ENCODE measurements around the gene KCNK13.

The KCNK13 gene

GRCh38 chr14:90116444-90116843 is 54.6 kb downstream of the KCNK13 start:
- DNase-seq (ENCODE audit: insufficient read length, low spot score) (no peak), FAIRE-seq (no peak)

DNA sequence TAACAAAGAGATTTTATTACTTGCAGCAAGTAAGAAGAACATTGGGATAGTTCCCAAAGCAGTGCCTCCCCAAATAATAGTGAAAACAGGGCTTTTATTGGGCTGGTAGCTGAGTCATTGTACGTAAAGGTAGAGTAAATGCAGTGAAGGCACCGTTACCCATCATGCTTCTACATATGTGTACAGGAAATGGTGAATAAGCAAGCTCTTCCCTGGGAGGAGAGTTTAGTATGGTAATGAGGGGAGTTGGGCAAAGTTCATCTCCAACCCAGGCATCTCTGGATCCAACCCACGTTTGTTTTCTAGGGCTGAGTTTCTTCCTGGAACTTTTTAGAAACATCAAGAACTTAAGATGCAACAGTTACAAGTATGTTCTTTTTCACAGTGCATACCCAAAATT is 56.2 kb downstream of the KCNK13 start:
- DNase-seq (ENCODE audit: insufficient read length, low spot score) (no peak), FAIRE-seq (no peak)

DNA sequence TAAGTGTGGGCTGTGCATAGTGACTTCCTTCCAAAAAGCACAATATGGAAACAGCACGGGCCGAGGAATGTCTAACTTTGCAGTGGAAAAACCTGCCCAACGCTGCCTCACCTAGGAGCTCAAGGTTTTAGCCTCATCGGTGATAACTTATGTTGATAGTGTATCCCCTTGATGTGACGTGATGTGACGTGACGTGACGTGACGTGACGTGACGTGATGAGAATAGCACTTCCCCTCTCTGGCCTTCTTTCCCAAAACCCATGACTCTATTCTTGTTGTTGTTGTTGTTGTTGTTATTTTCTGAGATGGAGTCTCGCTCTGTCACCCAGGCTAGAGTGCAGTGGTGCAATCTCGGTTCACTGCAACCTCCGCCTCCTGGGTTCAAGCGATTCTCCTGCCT is 64.5 kb downstream of the KCNK13 start:
- FAIRE-seq (no peak), DNase-seq (ENCODE audit: insufficient read length, low spot score) (no peak)

- FAIRE-seq: no peak
Measured at GRCh38 chr14:90132821-90133570, 71.2 kb downstream of the KCNK13 start.

GRCh38 chr14:90136904-90137303 is 75.1 kb downstream of the KCNK13 start:
- DNase-seq (ENCODE audit: insufficient read length, low spot score) (no peak), FAIRE-seq (no peak)

More at GRCh38 chr14:90132821-90133570, 71.2 kb downstream of the KCNK13 start:
- no peak for DNase-seq (ENCODE audit: insufficient read length, low spot score)

DNA sequence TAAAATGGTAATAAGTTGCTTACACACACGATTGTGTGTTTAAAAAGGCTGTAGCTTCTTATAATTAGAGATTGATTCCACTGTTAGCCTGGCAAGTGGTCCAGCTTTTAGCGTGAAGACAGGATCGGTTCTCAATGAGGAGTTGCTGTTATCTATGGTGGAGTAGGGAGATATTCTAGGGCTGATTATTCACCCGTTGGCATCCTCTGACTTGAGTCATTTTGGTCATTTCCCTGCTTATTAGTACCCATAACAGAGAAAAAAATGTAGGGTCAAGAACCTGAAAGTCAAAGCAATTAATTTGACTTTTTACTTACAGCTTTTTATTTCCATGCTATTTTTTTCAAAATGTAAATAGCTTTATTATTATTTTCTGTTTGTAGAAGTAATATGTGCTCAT is 76.0 kb downstream of the KCNK13 start:
- DNase-seq (ENCODE audit: insufficient read length, low spot score): no peak
- FAIRE-seq: no peak

DNA sequence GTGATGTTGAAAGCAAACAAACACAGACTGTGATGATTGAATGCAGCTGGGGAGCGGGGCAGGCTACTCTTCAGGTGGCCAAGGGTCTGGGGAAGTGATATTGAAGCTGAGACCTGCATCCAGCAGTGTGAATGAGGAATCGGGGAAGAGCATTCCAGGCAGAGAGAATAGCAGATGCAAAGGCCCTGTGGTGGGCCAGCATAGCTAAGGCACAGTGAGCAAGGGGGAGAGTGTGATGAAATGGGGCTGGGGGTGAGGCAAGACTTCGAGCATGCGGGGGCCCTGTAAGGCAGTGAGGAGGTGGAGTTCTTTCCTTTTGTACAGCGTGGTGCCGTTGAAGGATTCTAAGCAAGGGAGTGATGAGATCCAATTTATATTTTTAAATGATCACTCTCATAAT is 77.4 kb downstream of the KCNK13 start:
- DNase-seq (ENCODE audit: insufficient read length, low spot score): no peak
- FAIRE-seq: no peak

GRCh38 chr14:90140298-90140955 is 78.6 kb downstream of the KCNK13 start:
- FAIRE-seq (no peak), DNase-seq (ENCODE audit: insufficient read length, low spot score) (no peak)

GRCh38 chr14:90140956-90141316 is 79.1 kb downstream of the KCNK13 start:
- FAIRE-seq (no peak), DNase-seq (ENCODE audit: insufficient read length, low spot score) (no peak)

DNA sequence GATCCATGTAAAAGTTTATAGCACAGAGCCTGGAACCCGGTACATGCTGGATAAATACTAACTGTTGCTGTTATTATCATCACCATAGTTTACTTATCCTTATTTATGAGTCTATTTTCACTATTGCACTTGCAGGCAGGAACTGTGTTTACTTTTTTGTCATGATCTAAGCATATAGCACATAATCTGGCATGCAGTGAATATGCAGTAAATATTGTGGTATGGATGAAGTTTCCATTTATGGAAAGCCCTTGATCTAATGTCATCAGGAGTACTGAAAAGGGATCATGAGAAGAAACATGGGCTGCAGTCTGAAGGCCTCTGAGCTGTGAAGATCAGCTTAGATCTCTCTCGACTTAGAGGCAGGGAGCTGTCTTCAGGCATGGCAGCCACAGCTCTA is 91.6 kb downstream of the KCNK13 start:
- no peak for FAIRE-seq
- no peak for DNase-seq (ENCODE audit: insufficient read length, low spot score)

- DNase-seq (ENCODE audit: insufficient read length, low spot score) (no peak), FAIRE-seq (no peak)
Measured at GRCh38 chr14:90154110-90154509, 92.3 kb downstream of the KCNK13 start.

- FAIRE-seq: no peak
Measured at GRCh38 chr14:90159146-90159545, 97.4 kb downstream of the KCNK13 start.

DNA sequence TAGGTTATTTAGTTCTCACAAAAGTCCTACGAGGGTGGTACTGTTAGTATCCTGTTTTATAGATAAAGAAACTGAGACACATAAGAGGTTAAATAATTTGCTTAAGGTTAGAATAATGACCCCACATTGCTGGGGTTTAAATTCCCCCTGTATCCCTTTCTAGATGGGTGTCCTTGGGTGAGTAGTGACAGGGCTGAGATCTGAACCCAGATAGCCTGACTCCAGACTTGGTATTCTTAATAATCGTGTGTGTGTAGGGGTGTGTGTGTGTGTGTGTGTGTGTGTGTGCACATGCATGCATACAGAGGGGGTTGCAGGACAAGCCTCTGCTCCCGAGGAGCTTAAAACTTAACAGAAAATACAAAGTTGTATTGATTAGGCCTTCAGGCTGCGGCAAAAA is 97.9 kb downstream of the KCNK13 start:
- DNase-seq (ENCODE audit: insufficient read length, low spot score): no peak

More at GRCh38 chr14:90159146-90159545, 97.4 kb downstream of the KCNK13 start:
- no peak for DNase-seq (ENCODE audit: insufficient read length, low spot score)

DNA sequence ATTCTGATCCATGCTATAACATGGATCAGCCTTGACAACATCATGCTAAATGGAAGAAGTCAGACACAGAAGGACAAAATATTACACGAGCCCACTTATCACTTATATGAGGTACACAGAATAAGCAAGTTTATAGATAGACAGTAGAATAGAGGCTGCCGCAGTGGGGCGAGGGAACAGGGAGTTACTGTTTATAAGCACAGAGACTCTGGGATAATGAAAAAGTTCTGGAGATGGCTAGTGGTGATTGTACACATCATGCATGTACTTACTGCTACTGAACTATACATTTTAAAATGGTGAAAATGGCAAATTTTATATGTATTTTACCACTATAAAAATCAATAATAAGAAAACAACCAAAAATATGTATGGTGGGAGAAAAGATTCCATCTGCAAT is 99.3 kb downstream of the KCNK13 start:
- FAIRE-seq (no peak), DNase-seq (ENCODE audit: insufficient read length, low spot score) (no peak)

More for the DNA sequence above, 97.9 kb downstream of the KCNK13 start:
- no peak for FAIRE-seq

DNA sequence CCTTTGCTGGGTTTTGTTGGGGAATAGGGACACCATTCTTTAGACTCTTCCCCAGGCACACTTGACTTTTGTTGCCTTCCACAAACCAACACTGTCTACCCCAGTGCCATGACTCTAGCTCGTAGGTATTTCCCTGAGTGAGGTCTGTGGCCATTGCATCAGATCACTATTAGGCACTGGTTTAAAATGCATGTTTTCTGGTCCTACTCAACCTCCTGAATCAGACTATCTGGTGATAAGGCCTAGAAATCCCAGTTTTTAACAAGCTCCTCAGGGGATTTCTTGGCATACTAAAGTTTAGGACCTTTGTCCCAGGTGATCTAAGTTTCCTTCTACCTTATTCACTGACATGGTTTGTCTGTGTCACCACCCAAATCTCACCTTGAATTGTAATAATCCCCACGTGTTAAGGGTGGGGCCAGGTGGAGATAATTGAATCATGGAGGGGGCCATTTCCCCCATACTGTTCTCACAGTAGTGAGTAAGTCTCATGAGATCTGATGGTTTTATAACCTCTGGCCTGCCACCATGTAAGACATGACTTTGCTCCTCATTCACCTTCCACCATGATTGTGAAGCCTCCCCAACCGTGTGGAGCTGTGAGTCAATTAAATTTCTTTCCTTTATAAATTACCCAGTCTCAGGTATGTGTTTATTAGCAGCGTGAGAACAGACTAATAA is 106.8 kb downstream of the KCNK13 start:
- DNase-seq (ENCODE audit: insufficient read length, low spot score) (no peak), FAIRE-seq (no peak)

DNA sequence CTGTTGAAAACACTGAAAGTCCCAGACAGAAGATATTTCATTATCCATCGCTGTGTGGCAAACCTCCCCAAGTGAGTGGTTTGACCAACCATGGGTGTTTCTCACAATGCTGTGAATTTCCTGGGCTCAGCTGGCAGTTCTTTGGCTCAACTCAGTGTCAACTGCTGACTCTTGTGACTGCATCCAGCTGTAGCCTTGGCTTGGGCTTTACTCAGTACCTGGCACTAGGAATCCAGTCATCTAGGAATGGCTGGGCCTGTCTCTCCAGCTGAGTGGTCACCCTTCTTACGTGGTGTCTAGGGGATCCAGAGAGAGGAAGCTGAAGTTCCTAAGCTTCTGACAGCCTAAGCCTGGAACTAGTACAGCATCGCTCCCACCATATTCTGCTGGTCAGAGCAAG is 113.8 kb downstream of the KCNK13 start:
- FAIRE-seq (no peak), DNase-seq (ENCODE audit: insufficient read length, low spot score) (no peak)

DNA sequence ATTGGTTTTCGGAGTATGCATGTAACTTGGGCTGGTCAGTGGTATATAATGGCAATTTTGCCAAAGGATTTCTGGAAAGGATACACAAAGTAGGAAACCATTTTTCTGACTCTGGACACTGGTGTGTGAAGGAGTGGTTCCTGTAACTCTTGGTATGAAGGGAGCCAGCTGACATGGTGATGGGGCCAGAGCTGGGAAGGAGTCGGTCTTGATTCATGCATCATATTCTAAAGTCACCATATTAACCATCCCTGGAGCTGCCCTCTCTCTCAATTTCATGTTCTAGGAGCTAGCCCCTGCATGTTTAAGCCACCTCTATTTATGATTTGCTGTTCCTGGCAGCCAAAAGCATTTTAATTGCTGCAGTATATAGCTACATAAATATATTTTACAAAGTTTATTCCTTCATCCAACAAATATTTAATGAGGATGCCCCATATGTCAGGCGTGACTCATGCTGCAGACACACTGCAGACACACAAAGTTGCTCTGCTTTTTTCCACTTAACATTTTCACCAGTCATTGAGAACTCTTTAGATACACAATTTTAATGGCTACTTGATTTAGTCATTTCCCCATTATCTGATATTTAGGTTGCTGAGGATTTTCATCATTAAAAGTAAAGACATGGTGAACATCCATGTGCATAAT is 115.9 kb downstream of the KCNK13 start:
- no peak for DNase-seq (ENCODE audit: insufficient read length, low spot score)
- no peak for FAIRE-seq

- DNase-seq (ENCODE audit: insufficient read length, low spot score) (no peak), FAIRE-seq (no peak)
Measured at GRCh38 chr14:90179357-90179756, 117.6 kb downstream of the KCNK13 start.

DNA sequence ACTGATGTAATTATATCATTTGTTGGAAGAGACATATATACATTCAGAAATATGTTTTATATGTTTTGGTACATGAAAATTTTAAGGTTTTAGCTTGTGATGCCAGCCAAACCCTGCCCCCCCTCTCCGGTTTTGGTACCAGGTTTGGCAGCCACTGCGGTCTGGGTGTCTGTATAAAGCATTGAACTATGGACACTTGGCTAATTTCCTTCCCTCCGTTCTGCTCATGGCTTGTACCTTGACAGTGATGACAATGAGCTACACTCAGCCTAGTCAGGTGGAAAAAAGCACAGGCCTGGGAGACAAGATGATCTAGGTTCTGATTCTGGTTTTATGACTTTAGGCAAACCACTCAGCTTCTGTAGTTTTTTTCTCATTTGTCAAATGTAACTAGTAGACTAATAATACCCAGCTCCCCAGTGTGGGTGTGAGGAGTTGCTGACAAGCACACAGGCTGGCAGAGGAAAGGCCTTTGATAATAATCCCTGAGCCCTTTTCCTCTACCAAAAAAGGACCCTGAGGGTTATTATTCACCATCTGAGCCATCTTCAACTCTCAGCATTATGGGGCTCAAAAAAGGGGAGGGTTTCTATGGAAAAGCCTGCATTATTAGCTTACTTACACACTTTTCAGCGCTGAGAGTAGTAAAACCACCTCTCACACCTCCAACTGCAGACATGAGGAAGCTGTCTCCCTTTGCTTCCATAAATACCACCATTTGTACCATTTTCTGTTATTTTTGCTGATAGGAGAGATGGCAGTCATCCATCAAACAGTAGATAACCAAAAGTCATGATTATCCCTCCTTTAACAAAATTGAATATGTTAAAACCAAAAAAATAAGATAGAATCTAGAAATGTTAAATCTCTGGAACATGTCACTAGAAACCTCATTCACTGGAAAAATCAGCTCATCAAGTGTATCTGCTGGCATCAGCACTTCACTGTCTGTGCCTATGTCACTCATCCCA is 118.3 kb downstream of the KCNK13 start:
- DNase-seq (ENCODE audit: insufficient read length, low spot score) (no peak), FAIRE-seq (no peak)

GRCh38 chr14:90184094-90184493 is 122.3 kb downstream of the KCNK13 start:
- no peak for FAIRE-seq
- no peak for DNase-seq (ENCODE audit: insufficient read length, low spot score)

Data from GM19239 (cell line).